ENCODE results near the gene KLHDC10.
"Not testable (repeated sequence)": the region's sequence is repeated elsewhere in the genome, so short reads cannot be mapped to it uniquely, and the experiment has no call there.

The KLHDC10 gene

DNA sequence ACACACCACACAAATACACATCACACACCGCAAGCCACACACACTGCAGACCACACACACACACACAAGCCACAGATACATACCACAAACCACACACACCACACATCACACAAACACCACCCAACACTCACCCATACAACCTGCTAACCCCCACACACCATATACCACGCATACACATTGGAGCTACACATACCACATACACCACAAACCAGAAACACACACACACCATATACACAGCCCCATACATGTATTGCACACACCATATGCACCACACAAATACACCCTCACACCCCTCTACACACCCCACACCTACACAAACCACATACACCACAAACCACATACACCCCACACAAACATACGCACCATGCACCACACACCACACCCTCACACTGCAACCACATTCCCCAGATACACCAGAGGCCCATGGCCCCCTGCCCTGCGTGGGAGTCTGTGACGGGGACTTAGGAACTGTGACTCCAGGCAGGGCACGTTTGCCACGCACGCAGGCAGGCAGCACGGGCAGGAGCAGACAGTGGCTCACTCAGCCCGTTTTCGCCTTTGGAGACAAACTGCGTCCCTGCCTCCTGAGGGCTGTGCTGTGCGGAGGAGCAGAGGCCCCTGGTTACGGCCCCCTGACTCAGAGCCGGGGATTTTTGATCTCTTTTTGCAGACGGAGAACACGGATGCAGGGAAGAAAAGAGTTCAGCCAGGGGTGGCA, 82.3 kb downstream of the KLHDC10 start:
- in situ Hi-C loops (cut with MboI; ENCODE audit: low sequenced_read_pairs): no loop called here

DNA sequence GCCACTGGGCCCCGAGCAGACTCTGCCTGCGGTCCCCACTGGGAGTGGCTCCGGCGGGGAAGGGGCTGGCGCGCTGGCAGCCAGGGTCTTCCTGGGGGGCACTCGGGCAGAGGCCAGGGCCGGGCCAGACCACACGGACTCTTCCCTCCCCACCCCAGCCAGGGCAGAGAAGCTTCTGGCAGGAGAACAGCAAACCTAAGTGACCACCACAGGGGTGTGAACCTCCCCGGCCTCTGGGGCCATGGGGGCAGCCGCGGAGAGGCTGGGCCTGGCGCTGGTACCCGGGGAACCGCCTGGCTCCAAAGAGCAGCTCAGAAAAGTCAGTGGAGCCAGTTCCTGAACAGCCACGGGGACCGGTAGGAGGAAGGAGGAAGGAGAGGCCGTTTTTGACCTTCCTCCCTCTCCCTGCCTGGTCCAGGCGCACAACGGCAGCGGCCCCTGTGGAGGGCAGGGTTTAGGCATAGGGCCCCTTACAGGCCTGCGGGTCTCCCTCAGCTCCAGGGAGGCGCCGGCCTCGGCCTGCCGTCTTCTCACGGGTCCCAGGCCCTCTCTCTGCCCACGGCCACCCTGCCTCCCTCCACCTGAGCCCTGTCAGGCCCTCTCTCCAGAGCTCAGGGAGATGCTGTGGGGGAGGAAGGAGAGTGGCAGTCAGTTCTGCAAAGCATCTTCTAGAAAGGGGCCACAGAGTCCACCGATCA, 83.0 kb downstream of the KLHDC10 start:
- in situ Hi-C loops (cut with MboI; ENCODE audit: low sequenced_read_pairs): no loop called here

GRCh38 chr7:130154131-130154500, 83.8 kb downstream of the KLHDC10 start:
- in situ Hi-C loops (cut with MboI; ENCODE audit: low sequenced_read_pairs): no loop called here

- in situ Hi-C loops (cut with MboI; ENCODE audit: low sequenced_read_pairs): no loop called here
These were observed 84.4 kb downstream of the KLHDC10 start for GRCh38 chr7:130154501-130155317.

- in situ Hi-C loops (cut with MboI; ENCODE audit: low sequenced_read_pairs): no loop called here
These were observed 85.8 kb downstream of the KLHDC10 start for GRCh38 chr7:130156140-130156539.

- in situ Hi-C loops (cut with MboI; ENCODE audit: low sequenced_read_pairs): no loop called here
These were observed 87.4 kb downstream of the KLHDC10 start for GRCh38 chr7:130157700-130158099.

GRCh38 chr7:130160023-130160422, 89.7 kb downstream of the KLHDC10 start:
- in situ Hi-C loops (cut with MboI; ENCODE audit: low sequenced_read_pairs): no loop called here

DNA sequence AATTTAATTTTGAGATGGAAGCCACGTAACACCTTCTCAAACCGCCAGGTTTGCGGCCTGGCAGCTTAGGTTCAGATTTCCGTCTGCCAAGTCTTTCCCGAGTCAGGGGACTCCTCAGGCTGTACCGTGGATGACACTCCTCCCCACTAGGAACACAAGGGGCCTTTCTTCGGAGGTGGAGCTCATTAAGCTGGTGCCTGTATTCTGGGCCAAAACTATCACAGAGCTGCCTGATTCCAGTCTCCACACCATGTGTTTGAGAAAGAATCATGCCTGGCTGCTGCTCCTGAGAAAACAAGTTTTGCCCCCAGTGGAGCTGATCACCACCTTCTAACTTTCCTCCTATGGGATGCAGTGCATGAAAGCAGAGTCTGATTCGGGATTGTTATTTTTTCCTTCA, 90.1 kb downstream of the KLHDC10 start:
- in situ Hi-C loops (cut with MboI; ENCODE audit: low sequenced_read_pairs): no loop called here

DNA sequence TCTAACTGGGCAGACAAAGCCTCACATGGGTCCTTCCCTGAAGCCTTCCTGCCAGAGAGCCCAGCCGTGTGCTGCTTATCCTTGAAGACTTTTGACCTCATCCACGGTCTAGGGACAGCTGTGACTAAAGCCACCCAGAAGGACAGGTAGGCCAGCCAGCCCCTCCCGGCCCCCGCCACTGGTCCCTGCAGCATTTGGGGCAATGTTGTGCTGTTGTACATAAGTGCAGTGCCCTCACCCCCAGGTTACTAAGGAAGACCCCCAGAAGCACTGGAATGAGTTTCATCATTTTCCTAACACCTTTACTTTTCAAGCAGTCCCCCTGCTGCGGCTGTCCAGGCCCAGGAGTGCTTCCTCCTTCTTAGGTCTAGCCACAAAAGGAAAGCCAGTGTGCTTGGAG, 91.9 kb downstream of the KLHDC10 start:
- in situ Hi-C loops (cut with MboI; ENCODE audit: low sequenced_read_pairs): no loop called here

- in situ Hi-C loops (cut with MboI; ENCODE audit: low sequenced_read_pairs): no loop called here
These were observed 104.1 kb downstream of the KLHDC10 start for GRCh38 chr7:130174237-130174959.

DNA sequence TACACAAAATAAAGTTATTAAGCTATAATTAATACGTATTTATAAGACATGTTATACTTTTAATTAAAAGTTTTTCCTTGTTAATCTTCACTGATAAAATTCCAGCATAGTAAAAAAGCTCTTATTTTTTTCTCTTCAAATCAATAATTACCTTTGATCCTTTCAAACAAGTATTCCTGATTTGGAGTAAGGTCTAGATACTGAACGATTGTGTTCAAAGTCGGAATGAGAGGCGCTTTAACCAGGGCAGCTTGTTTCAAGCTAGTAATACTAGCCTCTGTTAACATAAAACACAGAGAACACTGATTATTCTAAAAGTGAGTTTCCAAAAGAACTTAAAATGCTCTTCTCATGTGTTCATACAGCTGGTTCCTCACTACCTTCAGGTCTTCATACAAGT, 107.9 kb downstream of the KLHDC10 start:
- in situ Hi-C loops (cut with MboI; ENCODE audit: low sequenced_read_pairs): no loop called here

- in situ Hi-C loops (cut with MboI; ENCODE audit: low sequenced_read_pairs): no loop called here
These were observed 109.3 kb downstream of the KLHDC10 start for GRCh38 chr7:130179631-130180030.

DNA sequence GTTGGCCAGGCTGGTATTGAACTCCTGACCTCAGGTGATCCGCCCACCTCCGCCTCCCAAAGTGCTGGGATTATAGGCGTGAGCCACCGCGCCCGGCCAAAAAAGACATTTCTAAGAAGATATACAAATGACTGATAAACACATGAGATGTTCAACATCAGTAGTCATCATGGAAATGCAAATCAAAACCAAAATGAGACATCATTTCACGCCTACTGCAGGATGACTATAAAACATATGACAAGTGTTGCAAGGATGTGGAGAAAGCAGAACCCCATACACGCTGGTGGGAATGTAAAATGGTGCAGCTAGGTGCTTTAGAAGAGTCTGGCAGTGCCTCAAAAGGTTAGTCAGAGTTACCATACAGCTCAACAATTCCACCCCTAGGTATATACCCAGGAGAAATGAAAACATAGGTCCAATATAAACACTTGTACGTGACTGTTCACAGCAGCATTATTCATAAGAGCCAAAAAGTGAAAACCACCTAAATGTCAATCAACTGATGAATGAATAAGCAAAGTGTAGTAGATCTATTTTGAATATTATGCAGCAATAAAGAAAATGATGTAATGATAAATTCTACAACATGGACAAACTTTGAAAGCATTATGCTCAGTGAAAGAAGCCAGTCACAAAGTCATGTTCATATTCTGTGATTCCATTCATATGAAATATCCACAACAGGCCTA, 110.4 kb downstream of the KLHDC10 start:
- in situ Hi-C loops (cut with MboI; ENCODE audit: low sequenced_read_pairs): no loop called here

DNA sequence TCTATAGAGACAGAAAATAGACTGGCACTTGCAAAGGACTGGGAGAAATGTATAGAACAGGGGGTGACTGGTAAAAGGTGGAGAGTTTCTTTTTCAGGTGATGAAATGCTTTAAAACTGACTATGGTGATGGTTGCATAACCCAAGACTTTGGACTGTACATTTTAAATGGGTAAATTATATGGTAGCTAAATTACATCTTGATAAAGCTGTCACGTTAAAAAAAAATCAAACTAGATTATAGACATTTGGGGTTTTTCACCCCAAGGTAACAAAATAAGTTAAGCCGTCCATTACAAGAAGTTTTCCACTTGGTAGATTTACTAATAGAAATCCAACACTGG, 110.9 kb downstream of the KLHDC10 start:
- in situ Hi-C loops (cut with MboI; ENCODE audit: low sequenced_read_pairs): no loop called here

DNA sequence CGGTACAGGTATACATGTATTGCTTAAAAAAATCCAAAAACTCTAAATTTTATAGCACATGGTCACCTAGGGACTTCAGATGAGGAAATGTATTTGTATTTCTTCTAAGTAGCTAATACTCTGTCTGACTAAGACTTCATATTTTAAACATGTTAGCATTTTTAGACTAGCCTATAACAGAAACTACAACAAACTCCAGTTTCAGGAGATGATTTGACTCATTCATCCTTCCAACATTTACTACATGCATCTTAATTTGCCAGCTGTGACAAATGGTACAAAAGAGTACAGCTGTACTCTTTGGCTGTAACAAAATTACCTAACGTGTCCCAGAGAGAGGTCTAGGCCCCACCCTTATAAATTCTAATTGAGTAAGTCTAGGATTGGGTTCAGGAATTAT, 112.7 kb downstream of the KLHDC10 start:
- in situ Hi-C loops (cut with MboI; ENCODE audit: low sequenced_read_pairs): no loop called here

DNA sequence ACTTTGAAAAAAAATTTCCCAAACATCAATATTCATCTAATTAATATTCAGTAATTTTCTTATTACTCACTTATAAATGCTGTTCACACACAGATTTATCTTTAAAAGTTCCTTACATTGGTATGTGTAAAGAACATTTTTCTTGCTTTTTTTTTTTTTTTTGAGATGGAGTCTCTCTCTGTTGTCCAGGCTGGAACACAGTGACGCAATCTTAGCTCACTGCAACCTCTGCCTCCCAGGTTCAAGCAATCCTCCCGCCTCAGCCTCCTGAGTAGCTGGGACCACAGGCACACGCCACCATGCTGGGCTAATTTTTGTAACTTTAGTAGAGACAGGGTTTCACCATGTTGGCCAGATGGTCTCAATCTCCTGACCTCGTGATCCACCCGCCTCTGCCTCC, 114.0 kb downstream of the KLHDC10 start:
- in situ Hi-C loops (cut with MboI; ENCODE audit: low sequenced_read_pairs): not testable (repeated sequence)
